ENCODE data around the gene EIF3J.

- no peak for TF ChIP-seq EZH2 (IDR thresholded peaks at IDR 0.05; ENCODE audit: insufficient read depth, poor library complexity, severe bottlenecking)
- no peak for TF ChIP-seq EZH2phosphoT487 (IDR thresholded peaks at IDR 0.05; ENCODE audit: insufficient read depth, low read depth)
These were observed 66.2 kb downstream of the EIF3J start for GRCh38 chr15:44603126-44603525.

Data from GM23248 (cell line).